MM.1S (cell line): ENCODE data around the gene TWF1.

ENCODE experiments used
- DNase-seq: peaks from one replicate; pipeline ENCODE4 v3.0.0-alpha.2; 2015
- H2AFZ ChIP-seq: fragments of 300-600 bp; sonication (generic); 2 replicates; pipeline ENCODE4 v1.6.0; 2016; ENCODE audit warnings: antibody characterized with exemption, low read length
- H3F3A ChIP-seq: fragments of 300-600 bp; sonication (generic); 2 replicates; pipeline ENCODE4 v1.6.1; 2016; ENCODE audit warnings: mild to moderate bottlenecking, antibody characterized with exemption, low read length, moderate library complexity, mixed read lengths; ENCODE audit not compliant: insufficient read depth
- H3K27ac ChIP-seq: fragments of 300-600 bp; sonication (generic); 2 replicates; pipeline ENCODE4 v1.5.1; 2016; ENCODE audit warnings: mild to moderate bottlenecking, low read length
- H3K27me3 ChIP-seq: fragments of 300-600 bp; sonication (generic); replicated peaks from 2 replicates; pipeline ENCODE4 v1.6.0; 2016; ENCODE audit warnings: low read length; ENCODE audit not compliant: insufficient read depth
- H3K36me3 ChIP-seq: fragments of 300-600 bp; sonication (generic); replicated peaks from 2 replicates; pipeline ENCODE4 v1.6.1; 2016; ENCODE audit warnings: mild to moderate bottlenecking, low read length, mixed read lengths; ENCODE audit not compliant: insufficient read depth
- H3K4me1 ChIP-seq: fragments of 300-600 bp; sonication (generic); 2 replicates; pipeline ENCODE4 v1.6.1; 2016; ENCODE audit warnings: low read length, mixed read lengths
- H3K4me2 ChIP-seq: fragments of 300-600 bp; sonication (generic); 2 replicates; pipeline ENCODE4 v1.6.0; 2016; ENCODE audit warnings: low read depth, low read length
- H3K4me3 ChIP-seq: fragments of 300-600 bp; sonication (generic); 2 replicates; pipeline ENCODE4 v1.5.1; 2016; ENCODE audit warnings: low read length, mixed read lengths
- H3K79me2 ChIP-seq: fragments of 300-600 bp; sonication (generic); 2 replicates; pipeline ENCODE4 v1.6.1; 2016; ENCODE audit warnings: mixed run types, low read length, mixed read lengths
- H3K9ac ChIP-seq: fragments of 300-600 bp; sonication (generic); 2 replicates; pipeline ENCODE4 v1.6.1; 2016; ENCODE audit warnings: low read length, mixed read lengths
- H3K9me2 ChIP-seq: fragments of 300-600 bp; sonication (generic); replicated peaks from 2 replicates; pipeline ENCODE4 v1.6.1; 2016; ENCODE audit warnings: mild to moderate bottlenecking, low read length, mixed read lengths; ENCODE audit not compliant: insufficient read depth
- H3K9me3 ChIP-seq: fragments of 300-600 bp; sonication (generic); replicated peaks from 2 replicates; pipeline ENCODE4 v1.6.1; 2016; ENCODE audit warnings: mild to moderate bottlenecking, low read length, mixed read lengths; ENCODE audit not compliant: insufficient read depth
- H4K20me1 ChIP-seq: fragments of 300-600 bp; sonication (generic); 2 replicates; pipeline ENCODE4 v1.6.1; 2016; ENCODE audit warnings: mild to moderate bottlenecking, low read length, moderate library complexity, mixed read lengths; ENCODE audit not compliant: insufficient read depth
- CTCF ChIP-seq: fragments of 300-600 bp; sonication (generic); IDR thresholded peaks from 2 replicates; pipeline ENCODE4 v1.5.1; 2016; ENCODE audit warnings: antibody characterized with exemption, low read length, mixed read lengths
- EZH2 ChIP-seq: fragments of 300-600 bp; sonication (generic); optimal IDR thresholded peaks from 2 replicates; pipeline ENCODE3; 2017; ENCODE audit warnings: low read depth, mild to moderate bottlenecking, antibody characterized with exemption, low read length, mixed read lengths
- EZH2phosphoT487 ChIP-seq: fragments of 300-600 bp; sonication (generic); IDR thresholded peaks from 2 replicates; pipeline ENCODE4 v1.6.1; 2018; ENCODE audit warnings: antibody characterized with exemption, low read length

The TWF1 gene

GRCh38 chr12:43806737-43807072 lies 588 bp upstream of the TWF1 start:
- Histone ChIP-seq H3K9me2 (no peaks in the 10 kb centered on the region), H3K9me3 (no peaks in the 10 kb centered on the region), H3K4me2 (peak overlapping the region; percentile 79), H3K27ac (peak overlapping the region; percentile 84; the same call in 1 of the 2 replicates), H2AFZ (peak overlapping the region; percentile 67), H3K79me2 (peaks cover 35% of the 10 kb centered on the region), H3F3A (no peaks in the 10 kb centered on the region), H3K4me1 (peaks cover 10% of the 10 kb centered on the region; the same call in 1 of the 2 replicates), H3K4me3 (peak overlapping the region; percentile 92), H3K36me3 (0 out of 2 replicates have a peak, but pooled peaks cover 8% of the 10 kb centered on the region), H4K20me1 (no peaks in the 10 kb centered on the region), H3K27me3 (no peaks in the 10 kb centered on the region), H3K9ac (peak overlapping the region; percentile 96)
- no peak for DNase-seq
- TF ChIP-seq EZH2 = no peak
- no peak for TF ChIP-seq EZH2phosphoT487
- no peak for TF ChIP-seq CTCF

GRCh38 chr12:43805149-43805859 lies 813 bp downstream of the TWF1 start:
- peaks cover 11% of the 10 kb centered on the region; the same call in 1 of the 2 replicates for H3K36me3 ChIP-seq
- H3F3A ChIP-seq = no peaks in the 10 kb centered on the region
- H3K9ac ChIP-seq = peak overlapping the region; percentile 96
- peak overlapping the region; percentile 92 for H3K4me3 ChIP-seq
- peaks cover 10% of the 10 kb centered on the region; the same call in 1 of the 2 replicates for H3K4me1 ChIP-seq
- H3K4me2 ChIP-seq = peak overlapping the region; percentile 67
- H3K9me3 ChIP-seq = no peaks in the 10 kb centered on the region
- TF ChIP-seq CTCF (no peak), EZH2 (no peak), EZH2phosphoT487 (no peak)
- H3K27ac ChIP-seq = peak overlapping the region; percentile 84; the same call in 1 of the 2 replicates
- H3K27me3 ChIP-seq = no peaks in the 10 kb centered on the region
- no peaks in the 10 kb centered on the region for H3K9me2 ChIP-seq
- H3K79me2 ChIP-seq = peaks cover 35% of the 10 kb centered on the region
- H2AFZ ChIP-seq = peak overlapping the region; percentile 77
- no peaks in the 10 kb centered on the region for H4K20me1 ChIP-seq
- peak; percentile 21 for DNase-seq

GRCh38 chr12:43797561-43798217 lies 8.4 kb downstream of the TWF1 start:
- H3K9me2 ChIP-seq = no peaks in the 10 kb centered on the region
- no peak overlapping the region for H2AFZ ChIP-seq
- no peak overlapping the region for H3K9ac ChIP-seq
- no peaks in the 10 kb centered on the region; the same call in 1 of the 2 replicates for H3F3A ChIP-seq
- peaks cover 3% of the 10 kb centered on the region for H3K79me2 ChIP-seq
- H3K27me3 ChIP-seq = no peaks in the 10 kb centered on the region
- no peak overlapping the region for H3K4me3 ChIP-seq
- no peaks in the 10 kb centered on the region for H3K4me1 ChIP-seq
- no peak overlapping the region for H3K27ac ChIP-seq
- no peak overlapping the region for H3K4me2 ChIP-seq
- H3K9me3 ChIP-seq = no peaks in the 10 kb centered on the region
- no peak for TF ChIP-seq CTCF
- TF ChIP-seq EZH2 = no peak
- no peak for TF ChIP-seq EZH2phosphoT487
- DNase-seq = no peak
- H3K36me3 ChIP-seq = peaks cover 14% of the 10 kb centered on the region; the same call in 1 of the 2 replicates
- H4K20me1 ChIP-seq = no peaks in the 10 kb centered on the region
